ENCODE results near the gene LACC1.

DNA sequence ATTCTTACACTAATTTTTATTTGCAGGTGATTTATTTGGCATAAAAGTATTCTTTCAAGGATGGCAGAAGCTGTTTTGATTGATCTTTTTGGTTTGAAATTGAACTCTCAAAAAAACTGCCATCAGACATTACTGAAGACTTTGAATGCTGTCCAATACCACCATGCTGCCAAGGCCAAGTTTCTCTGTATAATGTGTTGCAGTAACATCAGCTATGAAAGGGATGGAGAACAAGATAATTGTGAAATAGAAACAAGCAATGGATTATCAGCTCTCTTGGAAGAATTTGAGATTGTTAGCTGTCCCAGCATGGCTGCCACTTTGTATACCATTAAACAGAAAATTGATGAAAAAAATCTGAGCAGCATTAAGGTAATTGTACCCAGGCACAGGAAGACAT is 1.2 kb downstream of the LACC1 start:
- TF ChIP-seq POLR2A (IDR thresholded peaks at IDR 0.05; ENCODE audit: low read depth, low read length), result no peak
- no peak for TF ChIP-seq POLR2AphosphoS5 (IDR thresholded peaks at IDR 0.05; ENCODE audit: low read depth, low read length)

All from GM12891 (cell line).